Fibroblast of upper back skin (primary cell): Measurements from ENCODE around the gene IL34.
"Not testable (repeated sequence)": the region's sequence is repeated elsewhere in the genome, so short reads cannot be mapped to it uniquely, and the experiment has no call there.

ENCODE experiments used
- DNase-seq: peaks from one replicate; pipeline ENCODE4 v3.0.0-alpha.2; 2013

Gene IL34

DNA sequence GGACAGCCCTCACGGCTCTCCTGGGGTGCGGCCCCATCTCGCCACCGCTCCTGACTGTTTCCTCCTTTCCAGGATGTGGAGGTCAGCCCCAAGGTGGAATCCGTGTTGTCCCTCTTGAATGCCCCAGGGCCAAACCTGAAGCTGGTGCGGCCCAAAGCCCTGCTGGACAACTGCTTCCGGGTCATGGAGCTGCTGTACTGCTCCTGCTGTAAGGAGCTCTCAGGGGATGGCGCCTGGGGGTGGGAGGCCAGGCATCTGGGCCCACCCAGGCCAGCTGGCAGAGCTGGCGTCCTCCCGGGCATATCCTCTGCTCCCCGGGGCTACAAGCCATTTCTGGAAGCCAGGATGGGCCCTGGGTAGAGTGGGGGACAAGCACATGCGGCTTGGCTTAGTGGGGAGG is 13.2 kb downstream of the IL34 start:
- DNase-seq, result no peak

DNA sequence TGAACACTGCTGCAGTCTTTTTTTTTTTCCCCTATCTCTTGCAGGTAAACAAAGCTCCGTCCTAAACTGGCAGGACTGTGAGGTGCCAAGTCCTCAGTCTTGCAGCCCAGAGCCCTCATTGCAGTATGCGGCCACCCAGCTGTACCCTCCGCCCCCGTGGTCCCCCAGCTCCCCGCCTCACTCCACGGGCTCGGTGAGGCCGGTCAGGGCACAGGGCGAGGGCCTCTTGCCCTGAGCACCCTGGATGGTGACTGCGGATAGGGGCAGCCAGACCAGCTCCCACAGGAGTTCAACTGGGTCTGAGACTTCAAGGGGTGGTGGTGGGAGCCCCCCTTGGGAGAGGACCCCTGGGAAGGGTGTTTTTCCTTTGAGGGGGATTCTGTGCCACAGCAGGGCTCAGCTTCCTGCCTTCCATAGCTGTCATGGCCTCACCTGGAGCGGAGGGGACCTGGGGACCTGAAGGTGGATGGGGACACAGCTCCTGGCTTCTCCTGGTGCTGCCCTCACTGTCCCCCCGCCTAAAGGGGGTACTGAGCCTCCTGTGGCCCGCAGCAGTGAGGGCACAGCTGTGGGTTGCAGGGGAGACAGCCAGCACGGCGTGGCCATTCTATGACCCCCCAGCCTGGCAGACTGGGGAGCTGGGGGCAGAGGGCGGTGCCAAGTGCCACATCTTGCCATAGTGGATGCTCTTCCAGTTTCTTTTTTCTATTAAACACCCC is 13.8 kb downstream of the IL34 start:
- DNase-seq, result no peak

DNA sequence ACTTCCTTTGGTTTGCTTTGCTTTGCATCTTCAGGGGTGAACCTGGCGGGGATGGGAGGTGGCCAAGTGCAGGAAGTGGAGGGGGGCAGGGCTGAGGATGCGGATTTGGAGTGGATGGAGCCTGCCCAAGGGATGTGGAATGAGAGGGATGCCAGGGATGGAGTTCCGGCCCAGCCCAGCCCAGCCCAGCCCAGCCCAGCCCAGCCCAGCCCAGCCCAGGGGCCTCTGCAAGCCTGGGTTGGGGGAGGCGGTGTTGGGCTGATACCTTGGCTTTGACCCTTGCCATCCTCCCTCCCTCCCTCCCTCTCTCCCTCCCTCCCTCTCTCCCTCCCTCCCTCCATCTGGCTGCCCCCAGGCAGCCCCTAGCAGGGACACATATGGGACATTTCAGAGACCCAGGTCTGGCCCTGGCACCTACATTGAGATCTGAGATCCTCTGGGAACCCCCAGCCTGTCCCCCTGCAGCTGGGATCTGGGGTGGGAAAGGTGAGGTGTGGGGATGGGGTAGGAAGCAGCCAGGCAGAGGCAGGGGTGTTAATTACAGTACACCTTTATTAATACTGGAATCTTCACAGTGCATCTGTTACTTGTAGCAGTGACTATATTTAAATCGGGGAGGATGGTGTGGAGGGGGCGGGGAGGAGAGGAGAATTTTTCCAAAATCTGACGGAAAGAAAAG is 14.5 kb downstream of the IL34 start:
- no peak for DNase-seq

DNA sequence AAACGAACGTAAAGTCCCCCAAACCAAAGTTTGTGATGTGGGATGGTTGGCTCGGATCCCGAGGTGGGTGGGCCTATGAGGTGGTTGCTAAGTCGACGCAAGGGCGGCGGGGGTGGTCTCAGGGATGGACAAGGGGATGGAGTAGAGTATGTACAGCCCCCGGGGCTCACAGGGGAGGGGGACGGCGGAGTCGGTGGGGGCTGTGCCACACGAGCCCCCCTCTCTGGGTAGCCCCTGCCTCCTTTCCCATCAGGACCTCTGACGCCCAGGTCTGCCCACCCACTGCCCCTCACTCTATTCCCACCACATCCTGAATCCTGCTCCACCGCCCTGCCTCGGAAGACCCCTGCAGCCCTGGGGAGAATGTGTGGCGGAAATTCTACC is 15.2 kb downstream of the IL34 start:
- no peak for DNase-seq

DNA sequence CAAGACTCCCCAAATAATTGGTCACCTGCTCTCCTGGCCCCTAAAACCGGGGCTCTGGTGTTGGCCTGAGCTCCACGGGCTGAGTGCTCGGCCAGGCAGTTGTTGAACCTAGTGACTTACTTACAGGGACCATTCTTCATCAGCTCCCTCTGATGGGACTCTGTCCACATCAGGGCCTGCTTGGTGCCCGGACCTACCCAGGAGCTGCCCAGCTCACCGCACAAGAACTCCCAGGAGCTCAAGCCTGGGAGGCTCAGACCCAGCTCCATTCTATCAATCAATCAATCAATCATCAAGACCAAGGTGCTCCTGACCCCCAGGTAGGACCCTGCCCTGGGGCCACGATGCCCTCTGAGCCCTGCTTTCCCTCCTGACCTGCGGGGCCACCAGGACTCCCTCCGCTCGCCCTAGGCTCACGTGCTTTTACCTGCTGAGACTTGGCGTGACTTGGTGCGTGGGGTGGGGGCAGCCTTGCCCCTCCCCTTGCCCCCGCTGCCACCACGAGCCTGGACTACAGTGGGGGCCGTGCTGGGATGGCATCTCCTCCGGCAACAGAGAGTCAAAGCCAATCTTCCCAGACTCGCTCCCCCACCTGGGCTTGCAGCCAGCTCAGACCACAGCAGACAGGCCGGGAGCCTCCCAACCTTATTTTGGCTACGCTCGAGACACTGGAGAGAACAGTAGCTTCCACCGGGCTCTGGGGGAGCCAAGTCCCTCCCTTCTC is 15.7 kb downstream of the IL34 start:
- DNase-seq, result peak; percentile 70

DNA sequence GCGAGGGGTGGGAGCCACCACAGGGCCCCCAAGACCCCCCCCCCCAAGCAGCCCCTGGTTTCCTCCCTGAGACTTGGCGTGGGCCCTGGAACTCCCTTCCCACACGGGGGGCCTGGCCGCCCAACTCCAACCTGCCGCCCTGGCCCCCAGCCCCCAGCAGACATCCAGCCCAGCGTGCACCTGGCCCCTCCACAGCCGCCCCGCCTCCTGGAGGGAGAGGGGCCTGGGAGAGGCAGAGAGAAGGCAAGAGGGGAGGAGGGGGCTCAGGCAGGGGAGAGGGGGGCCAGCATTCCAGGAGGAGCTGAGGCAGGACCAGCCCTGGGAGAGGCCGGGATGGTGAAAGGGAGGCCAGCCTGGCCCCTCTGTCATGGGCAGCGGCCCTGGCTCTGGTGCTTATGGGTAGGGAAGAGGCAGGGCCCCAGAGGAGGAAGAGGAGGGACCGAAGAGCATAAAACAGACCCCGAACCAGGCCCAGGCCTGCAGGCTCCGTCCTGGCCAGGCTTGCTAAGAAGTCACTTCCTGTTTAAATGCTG is 16.7 kb downstream of the IL34 start:
- no peak for DNase-seq

DNA sequence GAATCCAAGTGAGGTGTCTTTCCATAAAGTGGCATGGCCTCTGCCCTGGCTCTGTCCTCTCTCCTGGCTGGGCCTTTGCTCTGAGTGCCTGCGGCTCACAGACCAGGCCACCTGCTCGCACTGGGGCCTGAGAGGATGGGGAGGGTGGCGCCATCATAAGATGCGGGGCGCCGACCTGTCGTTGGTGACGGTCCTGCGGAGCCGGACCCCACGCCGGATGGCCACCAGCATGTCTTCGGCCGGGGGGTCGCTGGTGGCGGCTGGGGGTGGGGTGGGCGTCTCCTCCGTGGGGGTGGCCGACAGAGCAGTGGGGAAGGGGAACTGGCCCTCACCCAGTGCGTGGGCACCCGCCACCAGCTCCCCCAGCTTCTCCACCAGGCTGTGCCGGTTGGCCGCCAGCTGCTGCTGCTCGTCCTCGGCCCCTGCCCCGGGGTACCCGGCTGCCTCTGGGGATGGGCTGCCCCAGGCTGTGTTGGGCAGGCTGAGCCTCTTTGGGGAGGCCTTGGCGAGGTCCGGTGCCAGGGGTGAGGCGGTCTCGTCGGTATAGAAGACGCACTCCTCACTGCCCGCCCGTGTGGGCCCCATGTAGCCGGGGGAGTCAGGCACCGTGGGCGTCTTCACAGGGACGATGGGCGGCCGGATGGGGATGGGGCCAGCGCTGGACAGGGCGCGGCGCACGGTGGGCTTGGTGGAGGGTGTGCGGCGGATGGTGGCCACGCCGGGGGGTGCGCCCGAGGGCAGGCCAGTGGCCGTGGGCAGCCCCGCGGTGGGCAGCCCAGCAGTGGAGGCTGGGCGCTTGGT is 17.4 kb downstream of the IL34 start:
- no peak for DNase-seq

DNA sequence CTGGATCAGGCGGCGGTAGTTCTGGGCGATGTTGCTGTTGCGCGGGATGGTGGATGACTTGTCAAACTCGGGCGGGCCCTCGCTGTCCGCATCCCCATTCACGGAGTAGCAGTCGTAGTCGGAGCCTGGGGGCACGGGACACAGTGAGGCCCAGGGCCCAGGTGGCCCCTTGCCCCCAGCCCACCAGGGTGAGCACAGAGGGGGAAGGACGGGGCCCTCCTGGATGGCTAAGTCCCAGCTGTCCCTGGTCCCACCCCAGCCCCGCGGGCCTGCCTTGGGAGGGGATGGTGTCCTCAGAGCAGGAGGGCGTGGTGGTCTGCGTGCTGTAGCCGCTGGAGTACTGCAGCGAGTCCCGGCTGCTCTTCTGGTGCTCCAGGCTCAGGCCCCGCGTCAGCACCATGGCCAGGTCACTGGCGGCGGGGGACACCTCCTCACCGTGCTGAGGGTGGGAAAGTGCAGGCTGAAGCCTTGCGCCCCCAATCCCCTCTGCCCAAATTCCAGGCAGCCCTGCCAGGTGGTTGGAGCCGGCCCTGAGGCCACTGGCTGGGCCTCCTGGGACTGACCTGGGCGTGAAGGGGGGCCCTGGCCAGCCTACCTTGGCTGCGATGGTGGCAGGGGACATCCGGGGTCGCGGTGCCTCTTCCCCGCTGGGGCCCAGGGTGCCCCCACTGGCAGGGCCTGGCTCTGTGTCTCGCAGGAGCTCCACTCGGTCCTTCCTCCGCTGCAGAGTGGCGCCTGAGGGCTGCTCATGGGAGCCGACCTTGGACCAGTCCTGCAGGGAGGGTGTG is 18.2 kb downstream of the IL34 start:
- no peak for DNase-seq

DNA sequence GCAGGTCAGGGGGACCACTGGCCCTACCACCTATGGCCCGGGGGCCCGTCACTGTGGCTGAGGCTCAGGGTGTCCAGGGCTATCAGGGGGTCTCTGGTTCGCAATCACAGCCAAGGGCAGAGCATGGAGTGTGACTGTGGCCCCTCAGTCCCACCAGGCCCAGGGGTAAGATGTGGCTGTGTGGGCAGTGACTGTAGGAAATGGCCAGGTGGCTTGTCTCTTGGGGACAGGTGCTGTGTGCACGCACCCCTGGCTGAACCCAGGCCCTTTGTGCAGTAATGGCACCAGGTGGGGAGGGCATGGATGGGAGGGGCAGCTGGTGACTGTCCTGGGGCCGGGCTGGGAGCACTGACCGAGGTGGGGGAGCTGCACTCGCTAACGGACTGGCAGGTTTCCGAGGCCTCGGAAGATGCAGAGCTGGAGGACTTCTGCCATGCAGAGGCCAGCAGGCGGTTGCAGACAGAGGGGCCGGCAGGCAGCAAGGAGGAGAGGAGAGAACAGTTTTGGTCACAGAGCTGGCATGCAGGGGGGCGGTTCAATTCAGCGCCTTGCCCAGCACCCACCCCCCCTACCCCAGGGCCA is 18.8 kb downstream of the IL34 start:
- DNase-seq, result no peak

DNA sequence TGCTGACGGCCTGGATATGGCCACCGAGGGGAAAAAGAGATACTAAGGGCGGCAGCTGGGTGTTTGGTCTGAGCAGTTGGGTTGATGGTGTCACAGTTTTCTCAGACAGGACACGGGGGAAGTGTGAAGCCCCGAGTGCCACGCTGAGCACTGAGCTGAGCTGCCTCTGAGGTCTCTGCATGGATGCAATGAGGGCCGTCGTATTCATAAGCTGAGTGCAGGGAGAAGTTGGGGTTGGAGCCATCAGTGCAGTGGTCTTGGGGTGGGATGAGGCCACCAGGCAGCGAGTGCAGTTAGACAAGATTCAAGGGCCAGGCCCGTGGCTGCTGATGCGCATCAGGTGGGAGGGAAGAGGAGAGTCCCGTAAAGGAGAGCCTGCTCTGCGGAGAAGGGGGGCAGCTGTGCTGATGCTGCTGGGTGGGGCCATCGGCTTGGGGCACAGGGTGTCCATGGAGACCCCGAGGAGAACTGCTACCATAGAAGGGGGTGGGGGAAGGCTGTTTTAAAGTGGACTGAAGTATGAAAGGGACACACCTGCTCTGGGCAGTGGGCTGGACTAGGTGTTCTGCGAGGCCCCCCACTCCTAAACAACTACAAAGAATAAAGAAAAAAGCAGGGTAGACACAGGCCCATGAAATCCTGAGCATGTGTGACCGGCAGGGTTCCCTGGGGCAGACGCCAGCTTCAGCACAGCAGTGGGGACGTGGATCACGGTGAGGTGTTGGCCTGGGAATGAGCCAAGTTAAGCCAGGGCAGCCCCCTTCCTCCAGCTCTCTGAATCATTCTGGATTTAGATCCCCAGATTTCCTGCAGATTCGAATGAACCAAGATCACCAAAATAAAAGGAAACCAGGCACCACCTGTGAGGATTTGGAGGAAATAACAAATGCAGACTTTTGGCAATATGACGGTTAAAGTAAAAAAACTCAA is 19.7 kb downstream of the IL34 start:
- DNase-seq, result no peak

DNA sequence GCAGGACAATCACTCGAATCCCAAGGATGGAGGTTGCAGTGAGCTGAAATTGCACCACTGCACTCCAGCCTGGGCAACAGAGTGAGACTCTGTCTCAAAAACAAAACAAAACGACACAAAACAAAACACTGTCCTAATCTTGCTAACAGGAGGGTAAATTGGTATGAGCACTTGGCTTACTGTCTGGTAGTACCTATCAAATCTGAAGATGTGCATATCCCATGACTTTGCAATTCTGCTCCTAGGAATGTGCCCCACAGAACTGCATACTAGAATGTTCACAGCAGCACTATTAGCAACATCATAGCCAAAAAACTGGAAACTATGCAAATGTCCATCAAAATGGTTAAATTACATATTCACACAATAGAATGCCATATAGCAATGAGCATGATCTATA is 23.8 kb downstream of the IL34 start:
- no peak for DNase-seq

DNA sequence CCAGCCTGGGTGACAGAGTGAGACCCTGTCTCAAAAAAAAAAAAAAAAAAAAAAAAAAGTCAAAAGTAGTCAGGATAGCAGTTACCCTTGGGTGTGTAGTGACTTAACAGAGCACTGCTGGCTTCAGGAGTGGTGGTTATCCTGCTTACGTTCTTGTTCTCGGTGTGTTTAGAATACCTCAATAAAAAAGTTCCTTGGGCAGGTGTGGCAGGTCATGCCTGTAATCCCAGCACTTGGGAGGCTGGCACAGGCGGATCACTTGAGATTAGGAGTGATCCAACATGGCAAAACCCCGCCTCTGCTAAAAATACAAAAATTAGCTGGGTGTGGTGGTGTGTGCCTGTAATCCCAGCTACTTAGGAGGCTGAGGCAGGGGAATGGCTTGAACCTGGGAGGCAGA is 24.6 kb downstream of the IL34 start:
- not testable (repeated sequence) for DNase-seq

DNA sequence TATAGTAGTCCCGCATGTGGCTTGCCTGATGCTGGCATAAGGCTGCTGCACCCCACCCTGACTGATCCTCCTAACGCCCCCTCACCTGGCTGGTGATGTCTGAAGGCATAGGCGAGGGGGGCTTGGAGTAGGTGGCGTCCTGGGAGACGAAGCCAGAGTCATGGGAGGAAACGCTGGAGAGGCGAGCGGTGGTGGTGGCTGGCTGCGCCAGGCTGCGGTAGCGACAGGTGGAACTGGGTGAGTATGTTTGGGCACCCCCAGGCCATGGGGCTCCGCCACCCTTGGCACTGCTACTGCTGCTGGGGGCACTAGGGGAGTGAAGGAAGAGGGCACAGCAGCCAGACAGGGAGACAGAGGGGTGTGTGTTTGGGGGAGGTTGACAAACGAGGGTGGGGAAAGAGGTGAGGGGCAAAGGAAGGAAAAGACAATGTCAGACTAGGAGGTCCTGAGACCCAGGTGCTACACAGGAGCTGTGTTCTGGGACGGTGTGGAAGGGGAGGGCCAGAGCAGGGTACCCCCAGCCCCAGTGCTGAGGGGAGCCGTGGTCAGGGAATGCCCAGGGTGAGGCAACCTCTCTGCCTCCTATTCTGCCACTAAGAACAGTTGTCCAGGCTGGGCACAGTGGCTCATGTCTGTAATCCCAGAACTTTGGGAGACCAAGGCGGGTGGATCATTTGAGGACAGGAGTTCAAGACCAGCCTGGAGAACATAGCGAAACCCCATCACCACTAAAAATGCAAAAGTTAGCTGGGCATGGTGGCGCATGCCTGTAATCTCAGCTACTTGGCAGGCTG is 28.1 kb downstream of the IL34 start:
- DNase-seq, result no peak

DNA sequence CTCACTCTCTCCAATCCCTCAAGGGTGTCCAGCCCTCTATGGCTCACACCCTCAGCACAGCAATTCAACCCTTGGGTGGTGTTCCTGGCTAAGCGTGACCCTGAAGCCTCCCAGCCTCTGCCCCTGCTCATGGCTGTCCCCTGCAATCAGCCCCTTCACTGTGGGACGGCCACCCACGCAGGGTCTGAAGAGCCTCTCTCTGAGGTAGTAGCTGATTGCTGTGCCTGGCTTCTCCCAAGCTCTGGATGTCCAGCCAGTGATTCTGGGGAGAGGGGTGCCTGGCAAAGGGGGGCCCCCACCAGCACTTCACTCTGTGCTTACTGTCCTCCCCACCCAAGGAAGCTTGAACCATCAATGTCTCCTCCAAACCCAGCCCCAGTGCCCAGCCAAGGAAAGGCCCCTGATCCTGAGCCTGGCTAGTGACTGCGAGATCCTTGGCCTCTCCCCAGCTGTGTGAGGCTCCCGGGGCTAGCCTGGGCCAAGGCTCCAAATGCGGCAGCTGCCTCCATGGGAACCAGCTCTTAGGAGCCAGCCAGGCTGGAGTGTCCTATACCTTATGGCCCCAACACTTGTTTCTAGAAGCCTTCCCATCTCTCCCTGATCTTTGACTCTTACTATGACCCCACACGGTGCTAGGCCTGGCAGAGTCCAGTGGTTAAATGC is 29.6 kb downstream of the IL34 start:
- DNase-seq, result no peak

DNA sequence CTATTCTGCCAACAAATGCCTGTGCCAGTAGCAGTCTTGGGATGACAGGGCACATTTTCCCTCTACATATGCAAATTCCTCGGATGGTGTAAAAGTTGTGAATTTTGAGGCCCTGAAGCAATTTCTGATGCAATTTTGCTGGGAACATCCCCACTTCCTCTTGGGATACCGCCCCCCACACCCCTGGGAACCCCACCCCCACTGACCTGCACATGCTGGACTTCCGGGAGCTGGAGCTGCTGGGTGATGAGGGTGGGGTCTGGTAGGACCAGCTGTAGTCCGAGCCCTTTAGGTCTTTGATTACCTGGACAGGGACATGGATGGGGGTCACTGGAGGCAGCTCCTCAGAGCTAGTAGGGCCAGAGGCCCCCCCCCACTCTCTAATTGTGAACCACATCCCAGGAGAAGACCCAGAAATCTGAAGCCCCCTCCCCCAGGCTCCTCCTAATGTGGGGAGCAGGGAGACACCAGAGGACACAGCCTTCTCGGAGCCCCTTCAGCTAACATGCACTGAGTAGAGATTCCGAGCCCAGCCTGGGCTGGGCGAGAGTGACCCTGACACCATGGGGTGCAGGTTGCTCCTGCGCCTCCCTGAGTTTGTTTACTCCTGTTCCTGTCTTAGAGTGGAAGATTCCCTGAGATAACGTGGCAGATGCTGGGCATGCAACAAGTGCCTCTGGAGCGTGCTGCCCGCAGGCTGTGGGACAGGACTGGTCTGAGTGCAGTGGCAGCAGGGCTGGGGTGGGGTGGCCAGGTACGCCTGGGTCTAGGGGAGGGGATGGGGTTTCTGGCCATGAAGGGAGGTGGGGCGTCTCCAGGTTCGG is 30.5 kb downstream of the IL34 start:
- DNase-seq, result no peak

DNA sequence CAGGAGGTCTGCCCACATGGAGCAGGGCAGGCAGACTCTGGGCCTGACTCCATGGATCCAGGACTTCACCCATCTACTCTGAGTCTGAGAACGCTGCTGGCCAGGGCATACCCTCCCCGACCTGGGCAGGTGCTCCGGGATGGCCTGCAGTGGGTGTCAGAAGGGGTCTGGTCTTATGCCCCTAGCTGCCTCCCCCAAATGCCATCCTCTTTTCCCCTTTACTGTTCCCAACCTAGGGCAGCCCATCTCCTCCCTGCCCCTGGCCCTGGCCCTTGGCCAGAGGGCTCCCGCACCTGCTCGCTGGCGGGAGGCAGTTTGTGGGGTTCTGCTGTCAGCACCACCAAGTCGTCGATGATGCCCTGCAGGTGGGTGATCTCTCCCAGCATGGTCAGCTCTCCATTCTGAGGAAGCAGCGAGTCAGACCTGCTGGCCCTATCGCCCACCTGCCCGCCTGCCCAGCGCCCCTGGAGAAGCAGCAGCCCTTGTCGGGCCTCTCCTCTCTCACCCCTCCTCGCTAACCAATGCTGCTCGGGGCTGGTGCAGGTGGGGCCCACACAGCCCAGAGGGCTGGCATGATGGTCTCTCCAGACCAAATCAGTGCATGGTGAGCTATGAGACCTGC is 31.3 kb downstream of the IL34 start:
- DNase-seq, result no peak

DNA sequence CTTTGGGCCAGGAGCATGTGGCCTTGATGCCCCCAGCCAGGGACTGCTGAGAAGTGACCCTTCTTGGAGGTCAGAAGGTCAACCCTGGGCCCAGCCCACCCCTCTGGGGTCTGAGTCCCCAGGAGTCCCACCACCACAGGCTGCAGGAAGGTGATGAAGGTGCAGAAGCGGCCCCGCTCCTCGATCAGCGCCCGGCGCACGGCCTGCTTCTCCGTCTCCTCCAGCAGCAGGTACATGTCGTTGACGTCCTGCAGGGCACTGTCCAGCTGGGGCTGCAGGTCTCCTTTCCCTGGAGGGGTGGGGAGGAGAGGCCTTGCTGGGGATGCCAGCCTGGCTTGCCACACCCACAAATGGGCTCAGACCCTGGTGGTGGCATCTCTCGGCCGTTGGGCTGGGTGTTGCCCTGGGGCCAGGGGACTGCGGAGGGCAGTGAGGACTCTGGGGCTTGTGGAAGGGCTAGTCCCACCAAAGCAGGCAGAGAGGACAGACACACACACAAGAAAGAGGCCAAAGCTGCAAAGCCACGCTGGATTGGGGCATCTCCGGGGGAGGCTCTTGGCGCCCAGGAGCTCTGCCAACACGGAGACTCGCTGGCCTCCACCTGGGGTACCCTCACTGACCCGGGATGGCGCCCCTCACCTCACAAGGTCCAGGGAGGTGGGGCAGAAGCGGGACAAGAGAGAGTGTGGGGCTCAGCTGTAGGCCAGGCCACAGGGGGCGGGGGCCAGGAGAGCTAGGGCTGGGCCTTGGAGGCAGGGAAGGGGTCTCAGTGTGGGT is 31.9 kb downstream of the IL34 start:
- no peak for DNase-seq
